K562 (cell line): ENCODE results near the gene BCCIP. TPM values are rescaled to one million over a fixed set of nuclear protein-coding genes. Genes with fewer than 3 reads are reported as not detected.

ENCODE experiments used
- ATF7 ChIP-seq: fragments of 450-650 bp; IDR thresholded peaks from 2 replicates; pipeline ENCODE4 v1.7.1; 2014; ENCODE audit warnings: mild to moderate bottlenecking, moderate library complexity
- FOXM1 ChIP-seq, 2 experiments: fragments of 450-650 bp in 1 of 2; sonication (generic) in 1 of 2; formaldehyde crosslinking in 1 of 2; IDR thresholded peaks; 2 replicates each; pipeline versions ENCODE4 v1.6.1 to v1.9.0; 2017 to 2022; ENCODE audit warnings: low read depth in 2 of 2, mild to moderate bottlenecking in 2 of 2, missing genetic modification reagents in 1 of 2, moderate library complexity in 1 of 2
- FUS ChIP-seq: fragments of 200-400 bp; formaldehyde crosslinking; optimal IDR thresholded peaks from 2 replicates; pipeline ENCODE3; 2017; ENCODE audit warnings: low read depth, low read length
- GATAD2A ChIP-seq: fragments of 450-650 bp; IDR thresholded peaks from 2 replicates; pipeline ENCODE4 v1.6.1; 2017
- HDAC3 ChIP-seq: fragments of 450-650 bp; IDR thresholded peaks from 2 replicates; pipeline ENCODE4 v1.6.1; 2018; ENCODE audit warnings: borderline replicate concordance, mild to moderate bottlenecking, moderate library complexity; ENCODE audit not compliant: partially characterized antibody
- MTF1 ChIP-seq: fragments of 250-450 bp; sonication (Bioruptor Pico); IDR thresholded peaks from 2 replicates; pipeline ENCODE4 v1.9.0; 2021; ENCODE audit warnings: moderate library complexity, mild to moderate bottlenecking, inconsistent platforms, borderline replicate concordance
- PURB ChIP-seq: sonication (generic); formaldehyde crosslinking; IDR thresholded peaks from 2 replicates; pipeline ENCODE4 v1.9.0; 2021; ENCODE audit warnings: low read depth, mild to moderate bottlenecking, missing genetic modification reagents
- THRAP3 ChIP-seq: fragments of 450-650 bp; IDR thresholded peaks from 2 replicates; pipeline ENCODE4 v1.6.1; 2016; ENCODE audit warnings: mild to moderate bottlenecking, inconsistent platforms, borderline replicate concordance
- ZNF12 ChIP-seq: sonication (generic); formaldehyde crosslinking; IDR thresholded peaks from 2 replicates; pipeline ENCODE4 v1.4.0; 2020; ENCODE audit warnings: mild to moderate bottlenecking, missing genetic modification reagents
- polyA plus RNA-seq, 8 experiments: library from polyadenylated mRNA; depleted of rRNA in 4 of 8; stranded (reverse) in 5 of 8; unstranded in 3 of 8; fragments of >200 nt; fragmentation: Nextera tagmentation in 2 of 8; fragmentation: Illumina TruSeq in 1 of 8; extraction: Ambion mirVana in 2 of 8; extraction: Trizol in 1 of 8; gene quantifications; 2 replicates each; pipeline versions ENCODE4 v1.2.1 to v1.2.3, GENCODE V29; 2011 to 2014; ENCODE audit warnings: inconsistent platforms in 1 of 8, missing spikeins in 1 of 8
- total RNA-seq, 7 experiments: library from RNA; depleted of rRNA in 6 of 7; stranded (reverse); fragments of >200 nt in 6 of 7; fragmentation: Illumina TruSeq in 2 of 7; extraction: Trizol in 2 of 7; gene quantifications; 2 replicates each; pipeline versions ENCODE4 v1.2.1 to v1.2.3, GENCODE V29; 2011 to 2021; ENCODE audit warnings: low replicate concordance in 1 of 7
- TF ChIP-seq, protein P1 (sequence below), 2 experiments: fragments of 450-650 bp in 1 of 2; sonication (generic) in 1 of 2; formaldehyde crosslinking in 1 of 2; IDR thresholded peaks in 1 of 2; conservative IDR thresholded peaks in 1 of 2; 2 replicates each; pipeline versions ENCODE4 v1.6.1 to v1.8.1; 2016 to 2023; ENCODE audit warnings: mild to moderate bottlenecking in 2 of 2, moderate library complexity in 2 of 2, inconsistent platforms in 1 of 2, missing genetic modification reagents in 1 of 2
- TF ChIP-seq, protein P2 (sequence below): sonication (generic); formaldehyde crosslinking; IDR thresholded peaks from 2 replicates; pipeline ENCODE4 v1.8.0; 2022; ENCODE audit warnings: missing genetic modification reagents, mild to moderate bottlenecking, moderate library complexity, borderline replicate concordance
- TF ChIP-seq, protein P3 (sequence below): sonication (generic); IDR thresholded peaks from 2 replicates; pipeline ENCODE4 v1.6.1; 2016
- TF ChIP-seq, protein P4 (sequence below): fragments of 250-450 bp; sonication (Bioruptor Pico); IDR thresholded peaks from 2 replicates; pipeline ENCODE4 v1.4.0; 2020
- TF ChIP-seq, protein P5 (sequence below): fragments of 450-650 bp; formaldehyde crosslinking; IDR thresholded peaks from 2 replicates; pipeline ENCODE4 v1.4.0; 2020; ENCODE audit warnings: mild to moderate bottlenecking

Gene BCCIP
- total and polyA plus RNA-seq, 9 of the 15 experiments (the other 6 are each of a cell fraction or from before 2014, with no cell fraction given): 95.1 to 204 (median 163) TPM

DNA sequence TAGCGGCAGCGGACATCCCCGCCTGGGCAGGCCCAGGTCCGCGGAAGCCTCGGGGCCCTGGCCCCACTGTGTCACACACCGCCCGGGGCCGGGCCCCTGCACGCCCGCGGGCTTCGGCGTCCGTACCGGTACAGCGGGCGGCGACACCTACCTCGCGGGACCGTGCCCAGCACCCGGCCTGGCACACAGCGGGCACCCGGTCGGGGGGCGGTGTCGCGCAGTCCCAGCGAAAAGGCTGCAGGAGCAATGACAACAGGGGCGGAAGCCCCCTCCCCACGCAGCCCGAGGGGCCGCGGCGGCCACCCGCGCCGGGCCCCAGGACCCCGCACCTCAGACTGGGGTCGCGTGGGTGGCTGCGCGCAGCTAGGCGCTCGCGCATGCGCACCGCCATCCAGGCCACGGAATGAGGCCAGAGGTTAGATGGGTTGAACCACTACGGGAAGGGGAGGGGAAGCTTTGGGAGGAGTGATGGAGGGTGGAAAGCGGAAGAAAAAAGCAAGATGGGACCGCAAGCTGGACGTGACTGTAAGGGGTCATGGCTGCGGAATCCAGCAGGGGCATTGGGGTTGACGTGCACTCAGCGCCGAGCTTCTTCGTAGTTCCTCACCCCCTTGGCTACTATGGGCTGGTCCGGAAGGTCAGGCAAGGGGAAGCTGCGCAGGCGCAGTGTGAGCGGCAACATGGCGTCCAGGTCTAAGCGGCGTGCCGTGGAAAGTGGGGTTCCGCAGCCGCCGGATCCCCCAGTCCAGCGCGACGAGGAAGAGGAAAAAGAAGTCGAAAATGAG is at the start of gene BCCIP, which contains the start of gene UROS (continued):
- TF ChIP-seq, protein P1, sequence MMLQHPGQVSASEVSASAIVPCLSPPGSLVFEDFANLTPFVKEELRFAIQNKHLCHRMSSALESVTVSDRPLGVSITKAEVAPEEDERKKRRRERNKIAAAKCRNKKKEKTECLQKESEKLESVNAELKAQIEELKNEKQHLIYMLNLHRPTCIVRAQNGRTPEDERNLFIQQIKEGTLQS (IDR thresholded peaks at IDR 0.05): no peak; the same call in 1 of the 2 replicates
- TF ChIP-seq, protein P1 (CRISPR knock-in tag; conservative IDR thresholded peaks at IDR 0.05): no peak
- TF ChIP-seq, protein P2, sequence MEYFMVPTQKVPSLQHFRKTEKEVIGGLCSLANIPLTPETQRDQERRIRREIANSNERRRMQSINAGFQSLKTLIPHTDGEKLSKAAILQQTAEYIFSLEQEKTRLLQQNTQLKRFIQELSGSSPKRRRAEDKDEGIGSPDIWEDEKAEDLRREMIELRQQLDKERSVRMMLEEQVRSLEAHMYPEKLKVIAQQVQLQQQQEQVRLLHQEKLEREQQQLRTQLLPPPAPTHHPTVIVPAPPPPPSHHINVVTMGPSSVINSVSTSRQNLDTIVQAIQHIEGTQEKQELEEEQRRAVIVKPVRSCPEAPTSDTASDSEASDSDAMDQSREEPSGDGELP: peak; percentile 8; the same call in 1 of the 2 replicates
- TF ChIP-seq HDAC3 (no peak), FUS (no peak), THRAP3 (no peak), PURB (no peak), FOXM1 (IDR thresholded peaks at IDR 0.05; ENCODE audit: low read depth) (no peak), FOXM1 (CRISPR knock-in tag; IDR thresholded peaks at IDR 0.05; ENCODE audit: low read depth) (no peak), ZNF12 (CRISPR knock-in tag) (no peak), MTF1 (CRISPR knock-in tag) (no peak), ATF7 (peak; percentile 100), GATAD2A (no peak)
- TF ChIP-seq, protein P3, sequence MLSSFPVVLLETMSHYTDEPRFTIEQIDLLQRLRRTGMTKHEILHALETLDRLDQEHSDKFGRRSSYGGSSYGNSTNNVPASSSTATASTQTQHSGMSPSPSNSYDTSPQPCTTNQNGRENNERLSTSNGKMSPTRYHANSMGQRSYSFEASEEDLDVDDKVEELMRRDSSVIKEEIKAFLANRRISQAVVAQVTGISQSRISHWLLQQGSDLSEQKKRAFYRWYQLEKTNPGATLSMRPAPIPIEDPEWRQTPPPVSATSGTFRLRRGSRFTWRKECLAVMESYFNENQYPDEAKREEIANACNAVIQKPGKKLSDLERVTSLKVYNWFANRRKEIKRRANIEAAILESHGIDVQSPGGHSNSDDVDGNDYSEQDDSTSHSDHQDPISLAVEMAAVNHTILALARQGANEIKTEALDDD: no peak
- TF ChIP-seq, protein P4, sequence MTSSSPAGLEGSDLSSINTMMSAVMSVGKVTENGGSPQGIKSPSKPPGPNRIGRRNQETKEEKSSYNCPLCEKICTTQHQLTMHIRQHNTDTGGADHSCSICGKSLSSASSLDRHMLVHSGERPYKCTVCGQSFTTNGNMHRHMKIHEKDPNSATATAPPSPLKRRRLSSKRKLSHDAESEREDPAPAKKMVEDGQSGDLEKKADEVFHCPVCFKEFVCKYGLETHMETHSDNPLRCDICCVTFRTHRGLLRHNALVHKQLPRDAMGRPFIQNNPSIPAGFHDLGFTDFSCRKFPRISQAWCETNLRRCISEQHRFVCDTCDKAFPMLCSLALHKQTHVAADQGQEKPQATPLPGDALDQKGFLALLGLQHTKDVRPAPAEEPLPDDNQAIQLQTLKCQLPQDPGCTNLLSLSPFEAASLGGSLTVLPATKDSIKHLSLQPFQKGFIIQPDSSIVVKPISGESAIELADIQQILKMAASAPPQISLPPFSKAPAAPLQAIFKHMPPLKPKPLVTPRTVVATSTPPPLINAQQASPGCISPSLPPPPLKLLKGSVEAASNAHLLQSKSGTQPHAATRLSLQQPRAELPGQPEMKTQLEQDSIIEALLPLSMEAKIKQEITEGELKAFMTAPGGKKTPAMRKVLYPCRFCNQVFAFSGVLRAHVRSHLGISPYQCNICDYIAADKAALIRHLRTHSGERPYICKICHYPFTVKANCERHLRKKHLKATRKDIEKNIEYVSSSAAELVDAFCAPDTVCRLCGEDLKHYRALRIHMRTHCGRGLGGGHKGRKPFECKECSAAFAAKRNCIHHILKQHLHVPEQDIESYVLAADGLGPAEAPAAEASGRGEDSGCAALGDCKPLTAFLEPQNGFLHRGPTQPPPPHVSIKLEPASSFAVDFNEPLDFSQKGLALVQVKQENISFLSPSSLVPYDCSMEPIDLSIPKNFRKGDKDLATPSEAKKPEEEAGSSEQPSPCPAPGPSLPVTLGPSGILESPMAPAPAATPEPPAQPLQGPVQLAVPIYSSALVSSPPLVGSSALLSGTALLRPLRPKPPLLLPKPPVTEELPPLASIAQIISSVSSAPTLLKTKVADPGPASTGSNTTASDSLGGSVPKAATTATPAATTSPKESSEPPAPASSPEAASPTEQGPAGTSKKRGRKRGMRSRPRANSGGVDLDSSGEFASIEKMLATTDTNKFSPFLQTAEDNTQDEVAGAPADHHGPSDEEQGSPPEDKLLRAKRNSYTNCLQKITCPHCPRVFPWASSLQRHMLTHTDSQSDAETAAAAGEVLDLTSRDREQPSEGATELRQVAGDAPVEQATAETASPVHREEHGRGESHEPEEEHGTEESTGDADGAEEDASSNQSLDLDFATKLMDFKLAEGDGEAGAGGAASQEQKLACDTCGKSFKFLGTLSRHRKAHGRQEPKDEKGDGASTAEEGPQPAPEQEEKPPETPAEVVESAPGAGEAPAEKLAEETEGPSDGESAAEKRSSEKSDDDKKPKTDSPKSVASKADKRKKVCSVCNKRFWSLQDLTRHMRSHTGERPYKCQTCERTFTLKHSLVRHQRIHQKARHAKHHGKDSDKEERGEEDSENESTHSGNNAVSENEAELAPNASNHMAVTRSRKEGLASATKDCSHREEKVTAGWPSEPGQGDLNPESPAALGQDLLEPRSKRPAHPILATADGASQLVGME (CRISPR knock-in tag): no peak
- TF ChIP-seq, protein P5, sequence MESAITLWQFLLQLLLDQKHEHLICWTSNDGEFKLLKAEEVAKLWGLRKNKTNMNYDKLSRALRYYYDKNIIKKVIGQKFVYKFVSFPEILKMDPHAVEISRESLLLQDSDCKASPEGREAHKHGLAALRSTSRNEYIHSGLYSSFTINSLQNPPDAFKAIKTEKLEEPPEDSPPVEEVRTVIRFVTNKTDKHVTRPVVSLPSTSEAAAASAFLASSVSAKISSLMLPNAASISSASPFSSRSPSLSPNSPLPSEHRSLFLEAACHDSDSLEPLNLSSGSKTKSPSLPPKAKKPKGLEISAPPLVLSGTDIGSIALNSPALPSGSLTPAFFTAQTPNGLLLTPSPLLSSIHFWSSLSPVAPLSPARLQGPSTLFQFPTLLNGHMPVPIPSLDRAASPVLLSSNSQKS: no peak
